GM10248 (cell line): ENCODE data around the gene TRIM66.

ENCODE experiments used
- CTCF ChIA-PET: fragments of 300-600 bp; sonication (Branson Sonifier 250); formaldehyde crosslinking; extraction: SDS; loops from one replicate; lab custom pipeline; 2021; ENCODE audit warnings: antibody characterized with exemption; lab: Yijun Ruan, JAX
- POLR2A ChIA-PET: fragments of 350-650 bp; sonication (Branson Sonifier 250); formaldehyde crosslinking; extraction: SDS; loops from one replicate; lab custom pipeline; 2020; ENCODE audit warnings: antibody characterized with exemption; lab: Yijun Ruan, JAX
- DNase-seq: peaks from one replicate; pipeline ENCODE4 v3.0.0; 2012; ENCODE audit errors: extremely low spot score
- CTCF ChIP-seq: IDR thresholded peaks from 2 replicates; pipeline ENCODE4 v1.5.1; 2012; ENCODE audit warnings: mild to moderate bottlenecking, low read depth; ENCODE audit errors: extremely low read depth, missing control alignments, control extremely low read depth

The TRIM66 gene

GRCh38 chr11:8709002-8709672 is 26.7 kb upstream of the TRIM66 start:
- no peak for DNase-seq
- CTCF ChIA-PET, result interaction anchor here (1.5 to 1.7 kb wide), 2 partner anchors 10 to 13 kb away, joined by 5 to 9 read pairs; no protein-coding TSS in a partner anchor
- POLR2A ChIA-PET, result no interaction called here
- TF ChIP-seq CTCF, result no peak

- no peak for DNase-seq
- ChIA-PET CTCF (interaction anchor here (0.9 to 1.5 kb wide), 2 partner anchors 9 to 11 kb away, joined by 3 to 5 read pairs; no protein-coding TSS in a partner anchor), POLR2A (no interaction called here)
- TF ChIP-seq CTCF, result no peak
Measured at GRCh38 chr11:8707541-8708191, 25.2 kb upstream of the TRIM66 start.

- ChIA-PET POLR2A (no interaction called here), CTCF (interaction anchor here (0.9 kb wide), 1 partner anchor 8 kb away, joined by 3 read pairs; no protein-coding TSS in a partner anchor)
- DNase-seq, result no peak
- no peak for TF ChIP-seq CTCF
Measured at GRCh38 chr11:8706673-8707432, 24.4 kb upstream of the TRIM66 start.

GRCh38 chr11:8705146-8705545 is 22.7 kb upstream of the TRIM66 start:
- ChIA-PET CTCF (interaction anchor here (0.7 to 1.0 kb wide), 2 partner anchors 10 to 16 kb away, joined by 3 read pairs; no protein-coding TSS in a partner anchor), POLR2A (no interaction called here)
- DNase-seq, result no peak
- TF ChIP-seq CTCF, result no peak

- ChIA-PET POLR2A (interaction anchor here (0.8 kb wide), 1 partner anchor 8 kb away, joined by 3 read pairs; no protein-coding TSS in a partner anchor), CTCF (no interaction called here)
- no peak for TF ChIP-seq CTCF
- no peak for DNase-seq
Measured at GRCh38 chr11:8704136-8704535, 21.7 kb upstream of the TRIM66 start.

GRCh38 chr11:8702598-8702915 is 20.1 kb upstream of the TRIM66 start:
- TF ChIP-seq CTCF, result no peak
- CTCF ChIA-PET, result interaction anchor here (0.8 to 1.1 kb wide), 2 partner anchors 9 to 44 kb away, joined by 3 read pairs; no protein-coding TSS in a partner anchor
- POLR2A ChIA-PET, result no interaction called here
- DNase-seq, result no peak
